A673 (cell line): ENCODE measurements around the gene UBA1. TPM values are rescaled to one million over a fixed set of nuclear protein-coding genes. Genes with fewer than 3 reads are reported as not detected.

Experiments used
- Bru-seq: library from RNA; stranded (reverse); fragments of 400-500 nt; gene quantifications from one replicate; lab custom pipeline; 2021; lab: Mats Ljungman, UMichigan
- BruChase-seq, 2 experiments: library from RNA; stranded (reverse); fragments of 400-500 nt; gene quantifications; one replicate each; lab custom pipeline; 2021; lab: Mats Ljungman, UMichigan
- BruUV-seq: library from RNA; stranded (reverse); fragments of 400-500 nt; replicated peaks from 2 replicates; lab custom pipeline; 2021; lab: Mats Ljungman, UMichigan
- CTCF ChIA-PET: fragments of 300-600 bp; sonication (Branson Sonifier 250); formaldehyde crosslinking; loops from one replicate; lab custom pipeline; 2022; ENCODE audit warnings: antibody characterized with exemption; lab: Charles Lee
- POLR2A ChIA-PET: fragments of 300-600 bp; sonication (Branson Sonifier 250); formaldehyde crosslinking; loops from one replicate; lab custom pipeline; 2022; ENCODE audit warnings: antibody characterized with exemption; ENCODE audit not compliant: low non-redundant PET; lab: Charles Lee
- DNase-seq: peaks from one replicate; pipeline ENCODE4 v3.0.0-alpha.2; 2015; ENCODE audit warnings: low spot score
- H3K27ac ChIP-seq: fragments of 200-600 bp; sonication (generic); 2 replicates; pipeline ENCODE4 v1.5.1; 2016; ENCODE audit warnings: mixed run types, low read depth, mild to moderate bottlenecking, mixed read lengths, antibody characterized with exemption, low read length; ENCODE audit not compliant: poor library complexity, severe bottlenecking
- H3K27me3 ChIP-seq: fragments of 200-600 bp; sonication (generic); replicated peaks from 2 replicates; pipeline ENCODE4 v1.6.1; 2017; ENCODE audit warnings: mixed run types, low read depth, mild to moderate bottlenecking, mixed read lengths, antibody characterized with exemption, low read length; ENCODE audit not compliant: insufficient read depth, poor library complexity
- H3K36me3 ChIP-seq: fragments of 200-600 bp; sonication (generic); 2 replicates; pipeline ENCODE4 v1.6.1; 2016; ENCODE audit warnings: mixed run types, mild to moderate bottlenecking, mixed read lengths, antibody characterized with exemption, low read length; ENCODE audit not compliant: insufficient read depth, poor library complexity, severe bottlenecking
- H3K4me1 ChIP-seq: fragments of 200-600 bp; sonication (generic); 2 replicates; pipeline ENCODE4 v1.6.1; 2017; ENCODE audit warnings: mixed run types, mild to moderate bottlenecking, mixed read lengths, antibody characterized with exemption, low read length; ENCODE audit not compliant: insufficient read depth, poor library complexity, severe bottlenecking
- H3K4me3 ChIP-seq: fragments of 200-600 bp; sonication (generic); 2 replicates; pipeline ENCODE4 v1.5.1; 2016; ENCODE audit warnings: low read depth, mixed run types, mild to moderate bottlenecking, mixed read lengths, low read length; ENCODE audit not compliant: poor library complexity, severe bottlenecking
- H3K9me3 ChIP-seq: fragments of 200-600 bp; sonication (generic); 2 replicates; pipeline ENCODE4 v1.6.1; 2016; ENCODE audit warnings: mixed run types, low read depth, mild to moderate bottlenecking, mixed read lengths, antibody characterized with exemption, low read length; ENCODE audit not compliant: poor library complexity, severe bottlenecking
- EZH2 ChIP-seq: fragments of 200-600 bp; sonication (generic); IDR thresholded peaks from 2 replicates; pipeline ENCODE4 v1.6.1; 2017; ENCODE audit warnings: borderline replicate concordance, low read depth, mild to moderate bottlenecking, mixed read lengths, antibody characterized with exemption, low read length; ENCODE audit not compliant: poor library complexity, severe bottlenecking
- intact Hi-C: fragments of 100-400 bp; cut with micrococcal nuclease; formaldehyde crosslinking; loops from one replicate; pipeline ENCODE4 v1.10.0; 2022; ENCODE audit not compliant: unreplicated experiment
- long read RNA-seq: library from polyadenylated mRNA; stranded (forward); transcript quantifications from one replicate; pipeline ENCODE4 v2.0.0, GENCODE V29; 2022
- total RNA-seq: library from RNA; stranded (reverse); gene quantifications from 2 replicates; pipeline ENCODE4 v1.2.3, GENCODE V29; 2021
- TF ChIP-seq, protein P1 (sequence below): fragments of 300-800, 200-600 bp; sonication (generic); conservative IDR thresholded peaks from 2 replicates; pipeline ENCODE4 v1.5.1; 2017; ENCODE audit warnings: low read depth, mild to moderate bottlenecking, antibody characterized with exemption, low read length, moderate library complexity, mixed read lengths

UBA1 gene
- 413 and 437 TPM in 2 replicates for total RNA-seq
- Bru-seq, nascent RNA = percentile 92 among the genes with signal in this experiment
- BruChase-seq, experiment 1, labeled RNA remaining after a 2-hour chase = percentile 97 among the genes with signal in this experiment
- BruChase-seq, experiment 2, labeled RNA remaining after a 6-hour chase = percentile 97 among the genes with signal in this experiment
- long read RNA-seq, transcript UBA1-201 (26 exons, 3,559 nt) = major isoform, 130 of 645 reads
- long read RNA-seq, transcript UBA1-202 (10 exons, 2,497 nt) = minor isoform, 7 of 645 reads
- long read RNA-seq, transcript UBA1-203 (26 exons, 3,466 nt) = minor isoform, 53 of 645 reads
- long read RNA-seq, partial matches to known transcripts = 413 of 645 reads
- long read RNA-seq, other reads (novel, unspliced or antisense) = 42 of 645 reads

DNA sequence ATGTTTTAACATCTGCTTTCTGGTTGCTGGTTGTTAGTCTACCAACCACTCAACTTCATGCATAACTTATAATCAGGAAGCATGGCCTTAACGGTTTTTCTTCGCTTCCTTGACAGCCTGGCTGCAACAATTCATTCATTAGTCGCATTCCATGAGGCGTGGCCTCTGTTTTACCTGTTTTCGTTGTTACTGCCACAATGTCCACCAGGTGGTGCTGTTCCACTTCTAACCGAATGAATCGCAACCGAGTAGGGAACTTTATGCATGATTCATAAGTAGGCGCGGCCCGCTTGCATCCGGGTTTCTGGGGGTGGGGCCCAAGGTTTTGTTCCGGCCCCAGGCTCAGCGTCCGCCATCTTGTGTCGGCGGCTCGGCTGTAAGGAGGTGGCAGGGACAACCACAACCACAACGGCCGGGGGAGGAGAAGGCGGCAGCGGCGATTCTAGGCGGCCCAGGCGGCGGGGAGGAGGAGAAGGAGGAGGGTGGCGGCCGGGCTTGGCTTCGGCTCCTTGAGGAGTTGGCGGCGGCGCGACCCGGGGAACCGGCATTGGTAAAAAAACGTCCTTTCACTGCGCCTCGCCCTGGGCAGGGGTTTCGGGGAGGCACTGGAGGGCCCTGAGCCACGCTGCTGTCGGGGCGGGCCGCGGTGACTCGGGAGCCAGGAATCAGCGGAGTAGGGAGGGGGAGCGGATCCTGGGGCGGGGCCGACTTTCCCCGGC is at the start of gene UBA1:
UBA1 (plus strand) TSS at position 355 of the 719 bp plus-strand sequence. CDS start 4,974 bp downstream, outside the sequence.
- H3K27me3 ChIP-seq = no peaks in the 10 kb centered on the region
- DNase-seq = peak; percentile 99
- BruUV-seq = no TSS peak
- H3K9me3 ChIP-seq = no peaks in the 10 kb centered on the region
- POLR2A ChIA-PET = no interaction called here
- CTCF ChIA-PET = no interaction called here
- peak within 1 kb of the TSS; percentile 96 for H3K4me3 ChIP-seq
- H3K27ac ChIP-seq = peak within 1 kb of the TSS; percentile 98
- TF ChIP-seq, protein P1, sequence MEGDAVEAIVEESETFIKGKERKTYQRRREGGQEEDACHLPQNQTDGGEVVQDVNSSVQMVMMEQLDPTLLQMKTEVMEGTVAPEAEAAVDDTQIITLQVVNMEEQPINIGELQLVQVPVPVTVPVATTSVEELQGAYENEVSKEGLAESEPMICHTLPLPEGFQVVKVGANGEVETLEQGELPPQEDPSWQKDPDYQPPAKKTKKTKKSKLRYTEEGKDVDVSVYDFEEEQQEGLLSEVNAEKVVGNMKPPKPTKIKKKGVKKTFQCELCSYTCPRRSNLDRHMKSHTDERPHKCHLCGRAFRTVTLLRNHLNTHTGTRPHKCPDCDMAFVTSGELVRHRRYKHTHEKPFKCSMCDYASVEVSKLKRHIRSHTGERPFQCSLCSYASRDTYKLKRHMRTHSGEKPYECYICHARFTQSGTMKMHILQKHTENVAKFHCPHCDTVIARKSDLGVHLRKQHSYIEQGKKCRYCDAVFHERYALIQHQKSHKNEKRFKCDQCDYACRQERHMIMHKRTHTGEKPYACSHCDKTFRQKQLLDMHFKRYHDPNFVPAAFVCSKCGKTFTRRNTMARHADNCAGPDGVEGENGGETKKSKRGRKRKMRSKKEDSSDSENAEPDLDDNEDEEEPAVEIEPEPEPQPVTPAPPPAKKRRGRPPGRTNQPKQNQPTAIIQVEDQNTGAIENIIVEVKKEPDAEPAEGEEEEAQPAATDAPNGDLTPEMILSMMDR = peak; percentile 92
- TF ChIP-seq EZH2 = no peak
- H3K36me3 ChIP-seq = peaks cover 29% of the 10 kb centered on the region
- H3K4me1 ChIP-seq = peaks cover 17% of the 10 kb centered on the region
- intact Hi-C loops = loop anchor here (1.0 to 5.0 kb wide), 5 partner anchors 25 to 834 kb away; partner anchors contain the start of gene CDK16

DNA sequence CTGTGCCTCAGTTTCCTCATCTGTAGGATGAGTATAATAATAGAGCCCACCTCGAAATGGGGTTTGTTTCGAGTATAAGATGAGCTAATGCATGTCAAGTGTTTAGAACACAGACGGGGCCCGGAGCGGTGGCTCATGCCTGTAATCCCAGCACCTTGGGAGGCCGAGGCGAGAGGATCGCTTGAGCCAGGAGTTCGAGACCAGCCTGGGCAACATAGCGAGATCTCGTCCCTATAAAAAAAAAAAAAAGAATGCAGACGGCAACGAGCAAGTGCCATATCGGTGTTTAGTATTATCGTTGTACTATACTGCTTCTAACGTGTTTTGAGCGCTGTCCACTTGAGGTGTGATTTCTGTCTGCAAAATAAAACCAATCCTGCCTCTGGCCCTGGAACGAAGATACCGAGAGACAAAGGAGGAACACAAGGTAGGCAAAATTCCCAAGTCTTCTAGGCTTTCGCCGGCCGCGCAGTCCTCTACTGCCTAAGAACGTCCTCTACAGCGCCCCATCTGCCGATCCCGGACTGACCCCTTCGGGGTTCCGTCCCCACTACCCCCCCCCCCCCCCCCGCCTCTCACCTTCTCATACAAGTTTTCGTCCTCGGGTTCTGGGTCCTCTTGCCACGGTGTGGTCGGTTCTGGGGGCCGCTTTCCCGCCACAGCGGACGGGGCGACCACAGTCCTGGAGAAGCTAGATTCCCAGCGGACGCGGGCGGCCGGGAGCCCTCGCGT is 49.6 kb upstream of the UBA1 start:
- Histone ChIP-seq H3K4me1 (no peaks in the 10 kb centered on the region), H3K36me3 (peaks cover 8% of the 10 kb centered on the region), H3K4me3 (peak overlapping the region; percentile 90), H3K9me3 (no peaks in the 10 kb centered on the region), H3K27ac (peak overlapping the region; percentile 98), H3K27me3 (no peaks in the 10 kb centered on the region)
- intact Hi-C loops = no loop called here
- TSS peak; percentile 88 for BruUV-seq
- no peak for DNase-seq
- POLR2A ChIA-PET = no interaction called here
- TF ChIP-seq, protein P1 = no peak
- TF ChIP-seq EZH2 = no peak
- CTCF ChIA-PET = interaction anchor here (0.6 kb wide), 1 partner anchor 9 kb away, joined by 3 read pairs; no protein-coding TSS in a partner anchor
